GM19043 (cell line): ENCODE measurements around the gene SUSD6.
A peak's percentile ranks its signal among the peaks of the same experiment; 100 is the strongest.

Experiments
- ATAC-seq: cut with Tn5 transposase; IDR thresholded peaks from one replicate; pipeline ENCODE4 v1.9.1; 2021; ENCODE audit warnings: low read depth; ENCODE audit not compliant: unreplicated experiment

The SUSD6 gene, protein sequence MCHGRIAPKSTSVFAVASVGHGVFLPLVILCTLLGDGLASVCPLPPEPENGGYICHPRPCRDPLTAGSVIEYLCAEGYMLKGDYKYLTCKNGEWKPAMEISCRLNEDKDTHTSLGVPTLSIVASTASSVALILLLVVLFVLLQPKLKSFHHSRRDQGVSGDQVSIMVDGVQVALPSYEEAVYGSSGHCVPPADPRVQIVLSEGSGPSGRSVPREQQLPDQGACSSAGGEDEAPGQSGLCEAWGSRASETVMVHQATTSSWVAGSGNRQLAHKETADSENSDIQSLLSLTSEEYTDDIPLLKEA

DNA sequence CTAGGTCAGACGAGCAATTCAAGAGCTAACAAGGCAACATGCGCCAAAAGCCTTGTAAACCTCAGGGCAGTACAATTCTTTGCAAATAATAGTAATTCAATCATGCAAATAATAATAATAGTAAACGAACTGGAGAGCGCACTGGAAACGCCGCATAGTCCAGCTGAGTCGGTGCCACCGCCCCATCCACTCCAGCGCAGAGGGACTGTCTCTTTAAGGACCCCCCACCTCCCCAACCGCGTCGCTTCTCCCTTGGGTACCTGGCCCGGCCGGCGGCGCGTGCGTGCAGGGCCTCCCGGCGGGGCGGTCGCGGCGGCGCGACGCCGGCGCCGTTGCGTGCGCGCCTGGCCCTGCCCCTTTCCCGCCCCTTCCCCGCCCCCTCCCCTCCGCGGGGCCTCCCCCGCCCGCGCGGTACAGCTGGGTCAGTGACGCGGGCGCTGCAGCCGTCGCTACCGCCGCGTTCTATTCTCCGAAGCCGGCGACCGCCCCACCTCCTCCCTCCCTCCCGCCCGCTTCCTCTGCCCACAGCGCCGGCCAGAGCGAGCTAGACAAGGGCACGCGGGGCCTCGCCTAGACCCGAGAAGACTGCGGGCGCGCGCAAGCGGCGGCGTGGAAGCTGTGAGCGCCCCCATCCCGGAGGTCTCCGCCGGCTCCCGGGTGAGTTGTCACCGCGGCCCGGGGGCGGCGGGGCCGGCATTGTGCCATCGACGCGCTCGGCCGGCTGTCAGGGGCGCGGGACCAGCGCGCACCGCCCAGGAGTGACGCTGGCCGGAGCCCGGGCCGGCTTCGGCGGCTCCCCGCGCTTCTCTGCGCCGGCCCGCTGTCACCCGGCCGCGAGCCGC lies at the start of gene SUSD6:
Gene SUSD6, plus strand, starts transcription at position 425 of the 842 bp plus-strand sequence. CDS start 46,997 bp downstream, outside the sequence.
- peak; percentile 42 for ATAC-seq

DNA sequence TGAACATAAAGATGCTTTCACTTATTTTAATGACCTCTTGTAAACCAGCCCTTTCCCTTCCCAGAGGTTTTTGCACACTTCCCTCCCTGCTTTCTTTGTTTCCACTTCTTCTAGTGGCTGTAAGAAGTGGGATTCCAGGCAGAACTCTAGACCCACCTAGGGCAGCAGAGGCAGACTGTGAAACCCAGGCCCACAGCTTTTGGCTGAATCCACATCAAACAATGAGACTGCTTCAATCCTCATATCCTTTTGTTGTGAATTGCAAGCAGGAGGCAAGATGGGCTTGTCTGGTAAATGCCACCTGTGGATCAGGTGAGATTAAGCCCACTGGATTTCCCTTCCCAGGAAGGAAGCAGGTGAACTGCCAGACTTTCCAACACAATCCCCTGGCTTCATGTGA lies 49.5 kb upstream of the SUSD6 start:
- no peak for ATAC-seq

DNA sequence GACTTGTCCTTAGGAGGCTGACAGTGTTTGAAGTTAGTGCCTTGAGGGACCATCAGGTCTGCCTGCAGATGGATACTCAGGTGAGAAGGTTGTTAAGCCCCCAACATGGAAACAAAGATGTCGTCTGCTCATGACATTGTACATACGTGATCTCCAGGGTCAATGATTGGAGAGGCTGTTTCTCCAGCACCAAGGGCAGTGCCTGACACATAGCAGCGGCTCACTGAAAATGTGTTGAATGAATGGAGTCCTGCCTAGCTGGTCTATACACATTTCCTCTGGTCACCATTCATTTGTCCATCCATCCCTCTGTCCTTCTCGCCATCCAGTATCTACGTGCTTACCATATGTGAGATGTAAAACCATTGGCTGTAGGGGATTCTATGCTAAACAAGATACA lies 43.8 kb upstream of the SUSD6 start:
- ATAC-seq, result no peak

DNA sequence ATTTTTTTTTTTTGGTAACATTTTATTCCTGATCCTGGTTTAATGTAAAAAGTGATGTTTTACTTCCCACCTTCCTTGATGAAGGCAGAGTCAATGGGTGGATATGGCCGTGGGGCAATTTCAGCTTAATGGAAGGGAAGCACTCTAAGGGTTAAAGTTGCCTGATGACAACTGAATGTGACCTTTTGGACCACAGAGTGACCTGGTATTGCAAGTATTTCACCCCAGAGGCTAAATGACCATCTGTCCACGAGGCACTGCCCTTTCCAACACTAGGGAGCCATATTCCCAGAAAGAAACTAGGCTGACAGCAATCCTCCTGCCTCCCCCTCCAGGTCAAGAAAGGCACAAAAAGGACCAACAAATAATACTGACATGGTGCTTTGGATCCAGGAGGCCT lies 41.5 kb upstream of the SUSD6 start:
- no peak for ATAC-seq

DNA sequence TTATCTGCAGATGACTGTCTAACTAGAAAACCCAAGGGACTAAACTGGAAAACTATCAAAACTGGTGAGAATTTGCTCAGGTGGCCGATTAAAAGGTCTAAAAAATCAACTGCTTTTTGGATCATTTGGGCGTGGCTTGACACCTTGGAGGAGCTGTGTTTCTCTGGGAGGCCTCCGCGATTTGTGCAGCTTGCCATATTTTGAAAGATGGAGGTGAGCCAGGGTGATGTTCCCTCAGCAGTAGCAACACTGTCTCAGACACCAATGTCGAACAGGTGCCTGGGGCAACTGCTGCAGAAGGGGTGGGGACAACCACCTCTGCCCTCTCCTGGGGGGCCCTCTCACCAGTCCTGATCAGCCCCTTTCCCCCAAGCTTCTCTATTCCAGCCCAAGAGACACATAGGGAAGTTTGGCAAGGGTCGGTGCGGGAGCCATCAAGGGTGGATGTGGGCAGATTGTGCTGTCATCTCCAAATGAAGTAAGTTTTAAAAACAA lies 40.5 kb upstream of the SUSD6 start:
- no peak for ATAC-seq

DNA sequence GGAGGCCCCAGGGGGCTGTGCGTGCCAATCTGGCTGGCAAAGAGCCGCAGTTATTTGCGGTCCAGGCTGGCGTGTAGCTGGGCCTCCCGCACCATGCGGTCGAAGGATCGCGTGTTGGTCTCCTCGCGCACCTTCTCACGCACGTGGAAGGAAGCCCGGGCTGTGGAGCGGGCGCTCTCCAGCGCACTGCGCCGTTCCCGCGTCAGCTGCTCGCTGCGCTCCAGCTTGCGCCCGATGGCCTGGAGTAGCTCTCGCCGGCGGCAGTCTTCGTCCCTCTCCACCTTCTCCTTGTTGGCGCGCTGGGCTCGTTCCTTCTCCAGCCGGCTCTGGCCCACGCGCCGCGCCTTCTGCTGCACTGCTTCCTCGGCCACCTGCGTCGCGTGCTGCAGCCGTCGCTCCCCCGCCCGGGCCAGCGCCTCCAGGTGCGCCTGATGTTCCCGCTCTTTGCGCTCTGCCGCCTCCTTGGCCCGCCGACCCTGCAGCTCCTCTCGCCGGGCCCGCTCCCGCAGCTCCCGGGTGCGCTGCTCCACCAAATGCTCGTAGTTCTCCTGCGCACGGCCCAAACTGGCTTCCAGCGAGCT lies 39.9 kb upstream of the SUSD6 start:
- no peak for ATAC-seq

DNA sequence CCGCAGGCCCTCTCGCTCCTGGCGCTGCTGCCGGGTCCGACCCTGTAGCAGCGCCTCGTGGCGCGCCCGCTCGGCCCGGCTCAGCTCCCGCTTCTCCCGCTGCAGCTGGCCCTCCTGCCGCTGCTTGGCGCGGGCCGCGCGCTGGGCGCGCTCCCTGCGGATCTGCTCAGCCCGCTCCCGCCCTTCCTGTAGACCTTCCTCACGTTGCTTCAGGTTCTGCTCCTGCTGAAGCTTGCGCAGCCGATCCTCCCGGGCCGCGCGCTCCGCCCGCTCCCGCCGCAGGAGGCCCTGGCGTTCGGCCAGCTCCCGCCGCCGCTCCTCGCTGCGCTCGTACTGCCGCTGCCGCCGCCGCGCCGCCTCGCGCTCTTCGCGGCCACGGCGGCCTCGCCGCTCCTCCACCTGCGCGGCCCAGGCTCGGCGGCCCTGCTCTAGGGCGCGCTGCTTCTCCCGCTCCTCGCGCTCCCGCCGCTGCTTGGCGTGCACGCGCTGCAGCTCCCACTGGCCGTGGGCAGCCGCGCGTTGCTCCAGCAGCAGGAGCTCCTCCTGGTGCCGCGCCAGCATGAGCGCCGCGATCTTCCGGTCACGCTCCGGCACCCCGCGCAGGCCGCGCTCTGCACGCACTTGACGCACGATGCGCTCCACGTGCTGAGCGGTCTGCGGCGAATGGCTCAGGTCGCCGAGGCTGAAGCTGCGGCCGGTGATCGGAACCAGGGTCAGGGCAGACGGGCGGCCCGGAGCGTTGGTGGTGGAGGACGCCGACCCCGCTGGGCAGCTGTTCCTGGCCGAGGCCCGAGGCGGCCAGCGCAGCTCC lies 39.2 kb upstream of the SUSD6 start:
- ATAC-seq, result no peak

DNA sequence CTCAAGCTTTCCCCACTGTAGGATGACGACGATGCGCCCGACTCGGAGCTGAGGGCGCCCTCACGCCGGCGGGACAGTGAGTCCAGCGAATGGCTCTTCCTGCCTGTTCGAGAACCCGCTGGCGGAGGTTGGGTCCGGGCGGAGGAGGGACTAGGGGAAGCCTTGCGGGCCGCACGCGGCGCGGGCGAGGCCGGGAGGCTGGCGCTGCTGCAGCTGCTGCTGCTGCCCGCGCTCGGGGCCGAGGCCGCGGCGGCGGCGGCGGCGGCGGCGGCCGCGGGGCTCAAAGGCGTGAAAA lies 38.6 kb upstream of the SUSD6 start:
- ATAC-seq, result no peak

DNA sequence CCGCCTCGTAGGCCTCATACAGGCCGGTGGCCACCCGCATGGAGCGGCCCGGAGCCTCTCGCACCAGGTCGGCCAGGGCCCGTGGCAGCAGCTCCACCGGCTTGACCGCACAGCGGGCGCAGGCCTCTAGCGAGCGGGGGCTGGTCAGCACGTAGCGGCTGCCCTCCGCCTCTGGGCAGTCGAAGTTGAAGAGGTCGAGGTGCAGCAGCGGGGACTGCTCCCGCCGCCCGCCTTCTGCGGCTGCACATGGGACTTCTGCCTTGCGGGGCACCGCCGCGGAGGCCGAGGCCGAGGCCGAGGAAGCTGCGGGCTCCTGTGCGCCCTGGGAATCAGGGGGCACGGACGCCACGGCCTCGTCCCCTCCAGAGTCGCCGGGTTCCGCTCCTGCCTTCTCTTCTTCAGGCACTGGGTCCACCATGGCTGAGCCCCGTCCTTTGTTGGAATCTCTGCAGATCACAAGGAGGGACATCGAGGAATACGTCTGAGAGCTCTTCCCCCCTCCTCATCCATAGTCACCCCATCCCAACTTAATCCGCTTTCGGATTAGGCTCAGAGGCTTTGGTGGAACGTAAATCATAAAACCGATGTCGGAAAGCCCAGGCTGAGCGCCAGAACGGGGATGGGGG lies 38.1 kb upstream of the SUSD6 start:
- no peak for ATAC-seq

DNA sequence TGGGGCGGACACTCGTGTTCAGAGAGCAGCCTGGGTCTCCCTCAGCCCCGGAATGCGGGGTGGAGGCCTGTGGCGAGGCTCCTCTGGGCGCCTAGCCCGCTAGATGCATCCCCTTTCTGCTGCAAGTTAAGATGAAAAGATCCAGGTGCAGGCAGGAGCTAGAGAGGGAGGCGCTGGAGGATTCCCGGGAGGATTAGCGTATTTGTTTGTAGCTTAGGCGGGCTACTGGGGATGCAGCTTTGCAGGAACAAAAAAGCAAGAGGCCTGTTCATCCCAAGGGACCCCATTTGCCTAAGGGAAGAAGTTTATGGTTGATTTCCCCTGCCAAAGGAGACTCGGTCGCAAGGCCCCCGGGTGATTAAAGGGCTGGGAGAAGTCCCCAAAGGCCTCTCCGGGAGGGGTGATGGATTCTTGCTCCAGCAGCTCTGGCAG lies 37.5 kb upstream of the SUSD6 start:
- no peak for ATAC-seq

DNA sequence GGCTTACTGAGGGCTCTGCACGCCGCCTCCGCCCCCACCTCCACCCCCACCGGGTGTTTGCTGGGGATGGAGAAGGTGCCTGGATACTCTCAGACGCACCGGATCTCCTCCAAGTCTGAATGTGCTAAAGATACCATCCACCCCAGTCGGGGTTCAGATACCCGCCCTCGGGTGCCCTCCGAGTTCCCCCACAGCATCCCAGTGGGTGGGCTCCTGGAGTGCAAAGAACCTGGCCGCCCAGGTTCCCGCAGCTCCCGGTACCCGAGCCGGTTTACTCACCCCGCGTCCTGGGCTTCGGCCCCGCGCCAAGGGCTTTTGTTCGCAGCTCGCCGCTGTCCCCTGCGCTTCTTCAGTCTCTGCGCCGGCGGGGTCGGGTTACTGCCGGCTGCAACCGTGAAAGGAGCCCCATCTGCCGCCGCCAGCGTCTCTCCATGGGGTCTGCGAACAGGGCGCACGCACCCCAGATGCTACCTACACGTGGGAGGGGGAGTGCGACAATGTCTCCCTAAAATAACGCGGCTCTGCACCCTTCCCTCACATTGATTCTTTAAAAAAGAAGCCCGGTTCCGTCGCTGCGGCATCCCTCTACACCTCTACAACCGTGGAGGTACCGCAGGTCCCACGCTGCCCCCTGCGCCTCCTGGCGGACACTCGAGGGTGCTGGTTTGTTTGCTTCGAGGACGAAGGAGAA lies 37.0 kb upstream of the SUSD6 start, which contains the start of gene CCDC177:
Gene CCDC177, minus strand, starts transcription at position 609 of the 691 bp plus-strand sequence. CDS start 1,249 bp downstream, outside the sequence.
- no peak for ATAC-seq

DNA sequence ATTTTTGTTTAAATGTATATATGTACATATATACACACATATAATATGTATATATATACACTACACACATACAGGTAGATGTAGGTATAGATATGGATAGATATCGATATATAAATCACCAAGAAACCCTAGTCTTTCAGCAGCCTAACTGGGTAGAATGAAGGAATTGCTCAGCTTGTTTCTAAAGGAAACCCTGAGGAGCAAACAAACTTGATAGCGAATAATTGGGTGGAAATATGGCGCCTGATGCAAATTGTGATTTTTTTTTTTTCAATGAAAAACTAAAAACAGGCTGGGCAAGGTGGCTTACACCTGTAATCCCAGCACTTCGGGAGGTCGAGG lies 36.5 kb upstream of the SUSD6 start:
- no peak for ATAC-seq

DNA sequence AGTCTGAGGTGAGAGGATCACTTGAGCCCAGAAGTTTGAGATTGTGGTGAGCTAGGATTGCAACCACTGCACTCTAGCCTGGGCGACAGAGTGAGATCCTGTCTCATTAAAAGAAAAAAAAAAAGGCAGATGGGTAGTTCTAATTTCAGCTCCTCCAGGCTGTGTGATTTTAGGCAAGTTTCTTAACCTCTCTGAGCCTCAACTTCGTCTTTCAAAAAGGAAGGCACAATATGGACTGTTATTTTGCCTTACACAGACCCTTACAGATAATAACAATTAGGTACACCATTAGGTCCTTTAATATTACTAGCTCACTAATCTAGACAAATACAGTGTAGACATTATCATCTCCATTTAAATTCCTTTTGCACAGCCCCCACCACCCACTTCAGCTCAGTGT lies 31.9 kb upstream of the SUSD6 start:
- no peak for ATAC-seq

DNA sequence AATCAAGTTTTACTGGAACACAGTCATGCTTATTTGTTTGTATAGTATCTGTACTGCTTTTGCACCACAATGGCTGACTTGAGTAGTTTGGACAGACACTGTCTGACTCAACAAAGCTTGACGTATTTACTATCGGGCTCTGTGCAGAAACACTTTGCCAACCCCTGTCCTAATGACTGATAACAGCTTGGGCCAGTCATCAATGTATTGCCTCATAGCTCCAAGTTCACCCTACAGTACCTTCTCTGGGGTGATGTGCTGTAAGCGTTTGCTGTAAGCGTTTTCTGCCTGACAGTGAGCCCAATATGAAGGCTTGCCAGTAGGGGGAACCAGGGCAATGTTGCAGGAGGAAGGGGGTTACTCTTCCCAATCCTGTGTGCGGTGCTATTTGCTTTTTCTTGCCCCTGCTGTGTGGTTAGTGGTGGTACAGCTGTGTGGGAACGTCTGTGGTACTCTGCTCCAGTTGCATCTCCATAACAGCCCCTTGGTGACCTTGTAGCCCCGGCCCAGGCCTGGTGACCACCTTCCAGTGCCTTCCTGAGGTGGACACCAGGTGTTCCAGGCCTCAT lies 31.3 kb upstream of the SUSD6 start:
- no peak for ATAC-seq

DNA sequence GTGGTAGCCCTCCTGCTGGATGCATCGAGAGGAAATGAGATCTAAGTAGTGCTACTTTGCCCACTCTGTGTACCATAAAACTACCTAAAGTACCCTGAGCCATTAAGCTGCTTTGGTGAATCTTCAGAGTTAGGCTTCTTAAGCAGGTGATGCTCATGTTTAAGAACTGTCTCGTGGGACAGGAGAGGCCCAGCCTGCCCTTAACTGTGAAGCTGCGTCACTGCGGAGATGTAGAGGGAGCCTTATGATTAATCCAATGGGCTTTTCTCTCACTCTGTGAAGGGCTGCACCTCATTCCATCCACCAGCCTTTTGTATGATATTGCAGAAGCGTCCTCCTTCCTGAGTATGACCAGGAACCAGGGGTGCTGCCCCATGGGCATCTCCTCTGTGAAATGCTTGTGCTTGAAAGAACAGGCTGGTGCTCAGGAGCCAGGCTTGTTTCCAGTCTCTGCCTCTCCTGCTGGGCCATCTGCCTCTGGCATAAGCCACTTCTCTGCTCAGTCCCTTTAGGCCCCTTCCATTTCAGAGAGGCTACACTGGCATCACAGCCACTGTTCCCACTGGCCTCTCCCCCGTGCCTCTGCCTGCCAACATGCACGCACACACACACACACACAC lies 30.0 kb upstream of the SUSD6 start:
- ATAC-seq, result no peak

DNA sequence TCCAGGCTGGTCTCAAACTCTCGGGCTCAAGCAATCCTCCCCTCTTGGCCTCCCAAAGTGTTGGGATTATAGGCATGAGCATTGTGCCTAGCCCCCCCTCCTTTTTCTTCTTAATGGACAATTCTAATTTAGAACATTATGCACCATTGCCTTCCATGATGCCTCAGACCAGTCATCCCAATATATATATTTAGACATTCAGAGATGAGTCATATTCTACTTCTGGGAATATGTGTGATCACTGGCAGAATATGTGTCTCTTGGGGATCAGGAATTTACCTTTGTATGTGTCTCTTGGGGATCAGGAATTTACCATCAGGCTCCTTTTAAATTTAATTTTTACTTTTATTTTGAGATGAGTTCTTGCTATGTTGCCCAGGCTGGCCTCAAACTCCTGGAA lies 29.2 kb upstream of the SUSD6 start:
- ATAC-seq, result no peak

DNA sequence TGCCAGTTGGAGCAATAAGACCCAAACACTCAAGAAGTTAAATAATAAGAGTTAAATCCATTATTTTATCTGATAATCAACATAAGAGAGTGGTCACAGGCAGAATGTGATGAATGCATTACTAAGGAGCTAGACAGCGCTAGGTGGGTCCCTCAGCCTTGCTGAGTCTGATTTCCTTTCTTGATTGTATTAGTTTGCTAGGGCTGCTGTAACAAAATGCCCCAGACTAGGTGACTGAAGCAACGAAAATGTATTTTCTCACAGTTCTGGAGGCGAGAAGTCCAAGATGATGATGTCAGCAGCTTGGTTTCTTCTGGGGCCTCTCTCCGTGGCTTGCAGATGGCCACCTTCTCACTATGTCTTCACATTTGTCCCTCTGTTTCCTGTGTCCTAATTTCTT lies 28.6 kb upstream of the SUSD6 start:
- no peak for ATAC-seq

DNA sequence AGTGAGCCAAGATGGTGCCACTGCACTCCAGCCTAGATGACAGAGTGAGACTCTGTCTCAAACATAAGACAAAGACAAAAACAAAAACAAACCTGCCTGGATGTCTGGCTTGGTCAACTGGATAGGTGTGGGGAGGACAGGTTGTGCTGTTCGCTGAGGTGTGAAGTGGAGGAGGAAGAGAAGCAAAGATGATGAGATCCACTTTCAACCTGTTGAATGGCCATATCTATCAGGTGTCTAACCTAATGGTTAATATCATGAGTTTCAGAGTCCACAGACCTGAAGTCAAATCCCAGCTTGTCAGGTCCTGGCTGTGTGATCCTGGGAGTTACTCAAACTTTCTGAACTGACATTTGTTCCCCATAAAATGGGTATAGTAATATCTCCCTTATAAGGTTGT lies 27.0 kb upstream of the SUSD6 start:
- ATAC-seq, result no peak

DNA sequence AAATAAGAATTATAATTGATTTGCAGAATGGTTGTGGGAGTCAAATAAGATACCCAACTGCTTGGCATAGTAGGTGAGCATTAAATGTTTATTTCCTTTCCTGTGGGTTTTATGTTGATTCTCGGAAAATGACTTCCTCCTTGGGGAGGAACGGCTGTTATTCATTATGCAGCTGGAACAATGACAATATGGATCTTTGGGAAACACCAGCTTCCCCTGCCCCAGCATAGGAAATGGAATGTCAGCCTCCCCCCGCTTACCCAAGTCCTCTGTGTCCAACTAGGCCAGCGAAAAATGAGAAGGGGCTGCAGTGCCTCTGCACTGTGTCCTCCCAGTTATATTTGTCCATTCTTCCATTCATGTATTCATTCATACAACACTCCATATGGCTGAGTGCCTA lies 25.0 kb upstream of the SUSD6 start:
- no peak for ATAC-seq
